ENCODE data around the gene COQ8A.
A peak's percentile ranks its signal among the peaks of the same experiment; 100 is the strongest.
"Not testable (repeated sequence)": the region's sequence is repeated elsewhere in the genome, so short reads cannot be mapped to it uniquely, and the experiment has no call there.

The COQ8A gene

GRCh38 chr1:226995365-226996332, 55.6 kb downstream of the COQ8A start:
- DNase-seq (ENCODE audit: low read depth), result peak; percentile 79
- no peak for TF ChIP-seq CTCF (IDR thresholded peaks at IDR 0.05; ENCODE audit: insufficient read depth, low read depth, low read length, missing control alignments)
- peak overlapping the region; percentile 27 for H3K4me3 ChIP-seq (ENCODE audit: low read depth, low read length)

GRCh38 chr1:226999579-226999978, 59.5 kb downstream of the COQ8A start:
- DNase-seq (ENCODE audit: low read depth); H3K4me3 ChIP-seq (ENCODE audit: low read depth, low read length): not testable (repeated sequence)

- DNase-seq (ENCODE audit: low read depth), result no peak
- TF ChIP-seq CTCF (IDR thresholded peaks at IDR 0.05; ENCODE audit: insufficient read depth, low read depth, low read length, missing control alignments), result no peak
- no peak overlapping the region for H3K4me3 ChIP-seq (ENCODE audit: low read depth, low read length)
Observed at GRCh38 chr1:227002531-227003049, 62.5 kb downstream of the COQ8A start.

GRCh38 chr1:227003165-227003564, 63.1 kb downstream of the COQ8A start:
- no peak for TF ChIP-seq CTCF (IDR thresholded peaks at IDR 0.05; ENCODE audit: insufficient read depth, low read depth, low read length, missing control alignments)
- DNase-seq (ENCODE audit: low read depth), result no peak
- no peak overlapping the region for H3K4me3 ChIP-seq (ENCODE audit: low read depth, low read length)

- no peak for DNase-seq (ENCODE audit: low read depth)
- no peak overlapping the region for H3K4me3 ChIP-seq (ENCODE audit: low read depth, low read length)
- TF ChIP-seq CTCF (IDR thresholded peaks at IDR 0.05; ENCODE audit: insufficient read depth, low read depth, low read length, missing control alignments), result no peak
Observed at GRCh38 chr1:227004796-227005195, 64.7 kb downstream of the COQ8A start.

GRCh38 chr1:227006226-227006796, 66.2 kb downstream of the COQ8A start:
- no peak for TF ChIP-seq CTCF (IDR thresholded peaks at IDR 0.05; ENCODE audit: insufficient read depth, low read depth, low read length, missing control alignments)
- peak; percentile 68 for DNase-seq (ENCODE audit: low read depth)
- no peak overlapping the region for H3K4me3 ChIP-seq (ENCODE audit: low read depth, low read length)

- TF ChIP-seq CTCF (IDR thresholded peaks at IDR 0.05; ENCODE audit: insufficient read depth, low read depth, low read length, missing control alignments), result no peak
- H3K4me3 ChIP-seq (ENCODE audit: low read depth, low read length), result no peak overlapping the region
- no peak for DNase-seq (ENCODE audit: low read depth)
Observed at GRCh38 chr1:227009937-227010336, 69.8 kb downstream of the COQ8A start.

All from GM12865 (cell line).